GM18907 (cell line): ENCODE results near the gene RPUSD4.
A peak's percentile ranks its signal among the peaks of the same experiment; 100 is the strongest.

Experiments used
- ATAC-seq: cut with Tn5 transposase; IDR thresholded peaks from one replicate; pipeline ENCODE4 v1.9.1; 2021; ENCODE audit warnings: mild to moderate bottlenecking, moderate library complexity; ENCODE audit not compliant: unreplicated experiment

Gene RPUSD4

GRCh38 chr11:126214441-126214840, 3.0 kb upstream of the RPUSD4 start:
- ATAC-seq = no peak

GRCh38 chr11:126212089-126212660, 725 bp upstream of the RPUSD4 start:
- ATAC-seq = no peak

GRCh38 chr11:126210871-126211235, 597 bp downstream of the RPUSD4 start:
- no peak for ATAC-seq

GRCh38 chr11:126207896-126208295, 3.6 kb downstream of the RPUSD4 start:
- ATAC-seq = no peak

- no peak for ATAC-seq
These were observed 6.1 kb downstream of the RPUSD4 start for GRCh38 chr11:126205359-126205758.

- no peak for ATAC-seq
These were observed 8.6 kb downstream of the RPUSD4 start for GRCh38 chr11:126202646-126203359.

- no peak for ATAC-seq
These were observed 12.8 kb downstream of the RPUSD4 start for GRCh38 chr11:126198648-126199047.

- peak; percentile 76 for ATAC-seq
These were observed 14.0 kb downstream of the RPUSD4 start for GRCh38 chr11:126197277-126197939.

GRCh38 chr11:126195119-126195518, 16.3 kb downstream of the RPUSD4 start:
- no peak for ATAC-seq

GRCh38 chr11:126194121-126194543, 17.3 kb downstream of the RPUSD4 start:
- no peak for ATAC-seq

- ATAC-seq = no peak
These were observed 18.4 kb downstream of the RPUSD4 start for GRCh38 chr11:126193038-126193478.

GRCh38 chr11:126192361-126192760, 19.1 kb downstream of the RPUSD4 start:
- no peak for ATAC-seq

GRCh38 chr11:126191379-126192073, 19.9 kb downstream of the RPUSD4 start:
- no peak for ATAC-seq

- ATAC-seq = no peak
These were observed 20.7 kb downstream of the RPUSD4 start for GRCh38 chr11:126190792-126191191.

GRCh38 chr11:126189109-126189929, 22.1 kb downstream of the RPUSD4 start:
- peak; percentile 70 for ATAC-seq

GRCh38 chr11:126188332-126189108, 22.9 kb downstream of the RPUSD4 start:
- ATAC-seq = peak; percentile 89

GRCh38 chr11:126186708-126187529, 24.5 kb downstream of the RPUSD4 start:
- no peak for ATAC-seq

GRCh38 chr11:126186025-126186698, 25.3 kb downstream of the RPUSD4 start:
- ATAC-seq = no peak
